ENCODE data around the gene CHRNB2.
"Not testable (repeated sequence)": the region's sequence is repeated elsewhere in the genome, so short reads cannot be mapped to it uniquely, and the experiment has no call there.

CHRNB2 gene, protein sequence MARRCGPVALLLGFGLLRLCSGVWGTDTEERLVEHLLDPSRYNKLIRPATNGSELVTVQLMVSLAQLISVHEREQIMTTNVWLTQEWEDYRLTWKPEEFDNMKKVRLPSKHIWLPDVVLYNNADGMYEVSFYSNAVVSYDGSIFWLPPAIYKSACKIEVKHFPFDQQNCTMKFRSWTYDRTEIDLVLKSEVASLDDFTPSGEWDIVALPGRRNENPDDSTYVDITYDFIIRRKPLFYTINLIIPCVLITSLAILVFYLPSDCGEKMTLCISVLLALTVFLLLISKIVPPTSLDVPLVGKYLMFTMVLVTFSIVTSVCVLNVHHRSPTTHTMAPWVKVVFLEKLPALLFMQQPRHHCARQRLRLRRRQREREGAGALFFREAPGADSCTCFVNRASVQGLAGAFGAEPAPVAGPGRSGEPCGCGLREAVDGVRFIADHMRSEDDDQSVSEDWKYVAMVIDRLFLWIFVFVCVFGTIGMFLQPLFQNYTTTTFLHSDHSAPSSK

DNA sequence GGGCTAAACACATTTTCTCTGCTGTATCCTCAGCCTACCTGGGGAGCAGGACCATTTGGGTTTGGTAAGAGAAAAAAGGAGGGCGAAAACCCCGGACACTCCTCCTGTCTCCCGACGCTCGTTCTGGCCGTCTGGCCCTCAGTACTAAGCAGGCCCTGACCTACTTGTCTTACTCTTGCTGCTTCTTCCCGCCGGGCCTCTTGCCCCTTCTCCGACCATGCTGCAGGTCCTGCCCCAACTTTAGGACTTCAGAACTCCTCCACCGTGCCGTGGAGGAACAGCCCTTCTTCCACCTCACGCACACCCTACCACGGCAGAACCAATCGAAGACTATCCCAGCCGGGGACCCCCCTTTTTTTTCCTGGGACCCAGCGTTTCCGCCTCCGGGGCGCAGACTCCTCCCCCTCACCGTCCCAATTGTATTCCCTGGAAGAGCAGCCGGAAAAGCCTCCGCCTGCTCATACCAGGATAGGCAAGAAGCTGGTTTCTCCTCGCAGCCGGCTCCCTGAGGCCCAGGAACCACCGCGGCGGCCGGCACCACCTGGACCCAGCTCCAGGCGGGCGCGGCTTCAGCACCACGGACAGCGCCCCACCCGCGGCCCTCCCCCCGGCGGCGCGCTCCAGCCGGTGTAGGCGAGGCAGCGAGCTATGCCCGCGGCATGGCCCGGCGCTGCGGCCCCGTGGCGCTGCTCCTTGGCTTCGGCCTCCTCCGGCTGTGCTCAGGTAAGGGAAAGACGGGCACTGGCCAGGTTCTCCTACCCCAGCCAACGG lies at the start of gene CHRNB2:
Gene CHRNB2 (plus strand): TSS at position 393 of the 771 bp plus-strand sequence. CDS start 267 bp downstream, at position 660.
- peak; percentile 41 for DNase-seq

- DNase-seq = no peak
Observed at GRCh38 chr1:154519591-154519991, 48.0 kb upstream of the CHRNB2 start.

- no peak for DNase-seq
Observed at GRCh38 chr1:154520333-154520732, 47.2 kb upstream of the CHRNB2 start.

GRCh38 chr1:154521695-154522094 lies 45.9 kb upstream of the CHRNB2 start:
- no peak for DNase-seq

DNA sequence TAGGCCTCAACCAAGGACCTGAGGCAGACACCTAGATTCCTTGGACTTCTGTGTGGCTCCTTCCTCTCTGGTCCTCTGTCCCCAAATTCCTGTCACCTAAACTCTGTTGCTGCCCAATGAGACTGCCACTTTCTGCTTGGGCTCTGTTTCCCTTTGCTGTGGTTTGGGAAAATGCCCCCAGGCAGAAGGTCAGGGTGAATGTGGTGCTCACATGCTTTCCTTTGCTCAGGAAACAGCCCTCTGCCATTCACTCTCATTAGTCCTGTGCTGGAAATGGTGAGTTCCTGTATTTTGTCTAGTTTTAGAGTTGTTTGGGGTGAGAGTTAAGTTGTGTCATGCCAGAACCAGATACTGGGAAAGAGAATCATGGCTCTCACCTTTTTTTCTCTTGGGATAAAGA lies 42.7 kb upstream of the CHRNB2 start:
- no peak for DNase-seq

DNA sequence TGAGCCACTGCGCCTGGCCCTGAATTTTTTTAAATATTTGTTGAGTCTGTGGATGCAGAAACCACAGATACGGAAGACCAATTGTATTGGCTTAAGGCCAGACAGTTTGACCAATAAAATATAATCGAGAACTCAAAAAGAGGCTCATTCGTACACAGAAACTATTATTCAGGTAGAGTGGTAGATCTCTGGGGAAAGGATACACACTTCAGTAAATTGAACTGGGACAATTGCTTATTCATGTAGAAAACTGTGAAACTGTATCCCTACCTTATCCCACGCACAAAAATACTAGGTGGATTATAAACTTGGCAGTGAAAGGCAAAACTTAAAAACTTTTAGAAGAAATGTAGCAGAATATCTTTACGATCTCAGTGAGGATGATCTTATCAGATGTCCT lies 40.4 kb upstream of the CHRNB2 start:
- no peak for DNase-seq

DNA sequence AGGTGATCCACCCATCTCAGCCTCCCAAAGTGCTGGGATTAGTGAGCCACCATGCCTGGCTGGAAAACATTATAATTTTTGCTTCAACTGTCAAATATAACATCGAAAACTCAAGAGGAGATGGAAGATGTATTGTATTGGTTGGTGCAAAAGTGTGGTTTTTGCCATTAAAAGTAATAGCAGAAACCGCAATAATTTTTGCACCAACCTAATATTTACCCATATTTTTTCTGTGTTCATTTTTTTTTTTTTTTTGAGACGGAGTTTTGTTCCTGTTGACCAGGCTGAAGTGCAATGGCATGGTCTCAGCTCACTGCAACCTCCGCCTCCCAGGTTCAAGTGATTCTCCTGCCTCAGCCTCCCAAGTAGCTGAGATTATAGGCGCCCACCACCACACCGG lies 38.3 kb upstream of the CHRNB2 start:
- DNase-seq = no peak

GRCh38 chr1:154531950-154532349 lies 35.6 kb upstream of the CHRNB2 start:
- DNase-seq = not testable (repeated sequence)

DNA sequence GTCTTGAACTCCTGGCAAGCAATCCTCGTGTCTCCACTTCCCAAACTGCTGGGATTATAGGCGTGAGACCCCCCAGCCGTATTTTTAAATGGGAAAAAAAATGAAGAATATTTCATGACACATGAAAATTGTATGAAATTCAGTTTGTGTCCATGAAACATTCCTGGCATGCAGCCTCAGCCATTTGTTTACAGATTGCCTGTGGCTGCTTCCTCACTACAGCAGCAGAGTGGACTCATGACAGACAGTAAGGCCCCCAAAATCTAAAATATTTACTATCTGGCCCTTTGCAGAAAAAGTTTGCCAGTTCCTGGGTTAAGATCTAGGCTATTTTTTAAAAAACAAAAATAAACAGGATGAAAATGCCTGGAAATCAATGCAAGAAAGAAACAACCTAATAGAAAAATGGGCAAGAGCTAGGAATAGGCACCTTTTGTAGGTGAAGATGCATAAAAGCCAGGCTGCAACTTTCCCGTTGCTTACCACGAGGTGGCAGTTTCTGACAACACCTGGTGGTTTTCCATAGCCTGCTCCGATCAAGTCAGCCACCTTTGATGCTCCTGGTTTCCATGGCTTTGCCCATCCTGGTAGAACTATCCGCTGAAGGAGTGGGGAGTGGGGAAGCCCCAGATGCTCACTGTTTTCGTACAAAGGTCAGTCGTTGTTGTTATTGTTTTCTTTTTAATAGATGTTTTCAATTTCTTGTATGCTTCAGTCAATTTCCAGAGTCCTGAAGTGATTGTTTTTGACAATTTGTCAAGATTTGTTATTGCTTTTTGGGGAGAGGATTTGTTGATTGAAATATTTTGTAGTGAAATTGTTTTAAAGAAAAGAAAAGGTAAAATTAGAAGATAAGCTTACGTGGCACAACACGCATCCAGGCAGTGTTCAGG lies 33.4 kb upstream of the CHRNB2 start:
- DNase-seq = no peak

- no peak for DNase-seq
Observed at GRCh38 chr1:154536570-154536969, 31.0 kb upstream of the CHRNB2 start.

DNA sequence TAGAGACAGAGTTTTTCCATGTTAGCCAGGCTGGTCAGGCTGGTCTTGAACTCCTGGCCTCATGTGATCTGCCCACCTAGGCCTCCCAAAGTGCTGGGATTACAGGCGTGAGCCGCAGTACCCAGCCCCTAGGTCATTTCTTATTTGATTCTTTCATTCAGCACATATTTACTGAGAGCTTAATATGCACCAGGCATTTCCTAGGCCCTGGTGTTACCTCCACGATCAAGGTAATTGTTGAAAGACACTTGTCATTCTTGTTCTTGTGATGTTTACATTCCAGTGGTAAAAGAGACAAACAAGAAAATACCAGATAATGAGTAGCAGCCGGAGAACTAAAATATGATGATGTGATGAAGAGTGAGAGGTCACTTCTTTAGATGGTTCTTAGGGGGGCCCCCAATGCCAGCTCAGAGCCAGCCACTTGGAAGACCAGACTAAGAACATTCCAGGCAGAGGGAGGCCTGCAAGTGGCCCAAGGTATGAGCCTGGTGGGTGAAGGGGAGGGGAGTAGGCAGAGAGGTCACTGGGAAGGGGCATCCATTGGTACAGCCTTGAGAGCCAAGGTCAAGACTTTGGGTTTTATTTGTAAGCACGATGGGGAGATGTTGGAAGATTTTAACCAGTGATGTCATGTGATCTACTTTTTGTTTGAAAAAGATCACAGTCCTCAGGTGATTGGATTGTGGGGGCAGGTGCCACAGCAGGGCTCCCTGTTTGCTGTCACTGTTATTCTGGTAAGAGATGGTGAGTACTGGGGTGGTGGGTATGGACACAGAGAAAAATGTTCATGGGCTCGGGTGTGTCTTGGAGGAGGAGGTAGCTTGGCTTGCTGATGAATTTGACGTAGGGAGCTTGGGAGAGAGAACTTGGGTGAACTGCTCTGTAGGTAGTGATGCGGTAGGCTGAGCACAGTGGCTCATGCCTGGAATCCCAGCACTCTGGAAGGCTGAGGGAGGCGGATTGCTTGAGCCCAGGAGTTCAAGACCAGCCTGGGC lies 27.8 kb upstream of the CHRNB2 start:
- DNase-seq = no peak

DNA sequence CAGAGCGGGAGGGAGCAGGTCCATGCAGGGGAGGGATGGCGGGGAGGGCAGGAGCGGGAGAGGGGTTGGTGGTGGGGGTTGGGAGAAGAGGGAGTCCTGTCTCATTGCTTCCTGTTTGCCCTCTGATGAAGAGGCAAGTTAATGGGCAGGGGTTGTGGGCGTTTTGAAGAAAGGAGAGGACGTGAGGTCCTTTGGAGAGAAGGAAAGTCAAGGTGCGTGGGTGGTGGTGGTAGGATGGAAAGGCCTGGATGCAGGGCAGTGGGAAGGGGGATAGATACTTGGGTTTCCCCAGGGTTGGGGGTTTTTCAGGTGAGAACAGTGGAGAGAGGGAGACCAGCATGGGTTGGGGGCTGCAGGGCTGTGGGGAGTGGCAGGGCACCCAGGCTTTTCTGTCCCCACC lies 26.3 kb upstream of the CHRNB2 start:
- no peak for DNase-seq

GRCh38 chr1:154546264-154547063 lies 21.1 kb upstream of the CHRNB2 start:
- DNase-seq = peak; percentile 60

DNA sequence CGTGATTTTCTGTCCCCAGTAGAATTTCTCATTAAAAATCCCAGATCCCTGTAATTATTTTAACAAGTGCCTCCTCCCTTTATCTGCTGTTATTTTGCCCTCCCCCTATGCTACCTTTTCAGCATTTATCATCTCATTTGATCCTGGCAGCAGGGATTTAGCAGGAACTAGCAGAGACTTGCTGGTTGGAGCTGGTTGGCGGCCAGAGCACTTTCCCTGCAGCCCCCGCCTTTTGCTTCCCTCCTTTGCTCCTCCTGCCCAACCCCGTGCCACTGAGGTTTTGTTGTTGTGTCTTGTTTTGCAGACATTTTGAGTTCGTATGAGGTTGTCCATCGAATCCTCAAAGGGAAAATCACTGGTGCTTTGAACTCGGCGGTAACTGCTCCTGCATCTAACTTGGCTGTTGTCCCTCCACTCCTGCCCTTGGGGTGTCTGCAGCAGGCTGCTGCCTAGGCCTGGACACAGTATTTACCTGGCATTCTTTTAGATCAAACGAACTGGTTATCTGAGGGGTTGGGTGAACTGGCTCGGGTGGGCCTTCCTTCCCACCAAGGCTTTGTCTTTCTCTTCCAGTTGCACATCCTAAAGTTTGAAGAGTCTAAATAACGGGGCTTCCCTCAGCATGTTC lies 20.4 kb upstream of the CHRNB2 start:
- DNase-seq = no peak

DNA sequence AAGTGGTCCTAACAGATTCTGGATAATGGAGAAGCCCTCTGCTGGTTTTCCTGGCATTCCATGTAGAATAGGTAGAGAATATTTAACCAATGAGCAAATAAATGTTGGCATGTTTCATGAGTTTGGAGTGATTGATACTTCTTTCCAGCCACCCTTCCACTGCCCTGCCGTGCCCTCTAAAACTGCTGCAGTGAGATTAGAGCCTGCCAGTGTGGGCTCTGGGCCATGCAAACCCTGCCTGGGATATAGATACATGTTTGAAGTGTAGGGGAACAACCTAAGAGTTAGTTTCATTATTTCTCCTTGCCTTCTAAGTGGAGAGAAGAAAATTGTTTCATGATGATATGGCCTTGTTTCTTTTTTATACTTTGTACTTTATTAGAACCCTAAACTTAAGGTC lies 19.6 kb upstream of the CHRNB2 start:
- no peak for DNase-seq

GRCh38 chr1:154549202-154549770 lies 18.3 kb upstream of the CHRNB2 start:
- no peak for DNase-seq

GRCh38 chr1:154550070-154550469 lies 17.5 kb upstream of the CHRNB2 start:
- no peak for DNase-seq

- no peak for DNase-seq
Observed at GRCh38 chr1:154550657-154551056, 16.9 kb upstream of the CHRNB2 start.

GRCh38 chr1:154551474-154551873 lies 16.1 kb upstream of the CHRNB2 start:
- no peak for DNase-seq

DNA sequence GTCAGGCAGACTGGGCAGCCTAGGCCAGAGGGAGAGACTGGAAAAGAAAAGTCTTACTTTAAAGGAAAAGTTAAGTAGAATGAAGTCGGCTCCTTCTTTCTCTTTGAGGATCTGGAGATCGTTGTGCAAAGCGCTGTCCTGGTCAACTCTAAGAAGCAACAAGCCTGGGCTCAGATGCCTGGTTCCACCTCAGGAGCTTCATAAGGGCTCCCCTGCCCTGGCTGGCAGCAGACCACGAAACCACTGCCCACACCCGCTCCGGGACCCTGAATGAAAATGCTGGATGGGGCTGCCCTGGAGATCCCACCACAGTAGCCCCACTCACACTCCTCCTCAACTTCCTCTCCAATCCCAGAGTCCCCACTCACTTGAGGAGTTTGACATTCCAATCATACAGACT lies 15.5 kb upstream of the CHRNB2 start:
- no peak for DNase-seq

Measured in EL (cell line).